Activated CD4-positive, alpha-beta T cell treated with anti-CD3 and anti-CD28 coated beads, Interleukin-2, Interleukin-4, amounts not matched to agents 100 ng/mL and 50 ng/mL, durations not matched to agents 16 hours and 8 hours (primary cell): ENCODE data around the gene LSP1.

Experiments
- DNase-seq: peaks from one replicate; pipeline ENCODE4 v3.0.0-alpha.2; 2020; ENCODE audit warnings: low spot score

LSP1 gene

GRCh38 chr11:1837171-1838076 lies 15.5 kb upstream of the LSP1 start:
- DNase-seq = peak; percentile 81

GRCh38 chr11:1838077-1838425 lies 14.8 kb upstream of the LSP1 start:
- no peak for DNase-seq

GRCh38 chr11:1838426-1839144 lies 14.3 kb upstream of the LSP1 start, which contains the start of gene TNNI2:
Gene TNNI2 (plus strand): TSS chr11:1838981. CDS start chr11:1839697, 716 bp downstream.
- no peak for DNase-seq

- DNase-seq = no peak
Measured at GRCh38 chr11:1839204-1839923, 13.5 kb upstream of the LSP1 start.

GRCh38 chr11:1839924-1840779 lies 12.7 kb upstream of the LSP1 start:
- DNase-seq = no peak

- no peak for DNase-seq
Measured at GRCh38 chr11:1840780-1841480, 12.0 kb upstream of the LSP1 start.

GRCh38 chr11:1841511-1842148 lies 11.3 kb upstream of the LSP1 start:
- no peak for DNase-seq

GRCh38 chr11:1842149-1843097 lies 10.5 kb upstream of the LSP1 start:
- no peak for DNase-seq

- DNase-seq = no peak
Measured at GRCh38 chr11:1843098-1843473, 9.8 kb upstream of the LSP1 start.

- no peak for DNase-seq
Measured at GRCh38 chr11:1843796-1844195, 9.1 kb upstream of the LSP1 start.

GRCh38 chr11:1844221-1845094 lies 8.4 kb upstream of the LSP1 start:
- DNase-seq = no peak

GRCh38 chr11:1845095-1845429 lies 7.8 kb upstream of the LSP1 start:
- DNase-seq = no peak

- no peak for DNase-seq
Measured at GRCh38 chr11:1845561-1846452, 7.1 kb upstream of the LSP1 start.

GRCh38 chr11:1846453-1846932 lies 6.4 kb upstream of the LSP1 start:
- no peak for DNase-seq

GRCh38 chr11:1847006-1847735 lies 5.7 kb upstream of the LSP1 start:
- no peak for DNase-seq

GRCh38 chr11:1847926-1848639 lies 4.8 kb upstream of the LSP1 start:
- no peak for DNase-seq
